Suprapubic skin (tissue), 4 donors: Measurements from ENCODE around the gene NPW. TPM values are rescaled to one million over a fixed set of nuclear protein-coding genes. Genes with fewer than 3 reads are reported as not detected.

Experiments used
- DNase-seq, 2 donors: peaks; one replicate each; pipeline ENCODE4 v3.0.0-alpha.2; 2019; ENCODE audit warnings: low spot score in 2 of 2
- H3K27ac ChIP-seq: fragments of 200-600 bp; sonication (generic); one replicate; pipeline ENCODE4 v1.5.1; 2019
- H3K27me3 ChIP-seq: fragments of 200-600 bp; sonication (generic); one replicate; pipeline ENCODE4 v1.5.1; 2019
- H3K36me3 ChIP-seq: fragments of 200-600 bp; sonication (generic); one replicate; pipeline ENCODE4 v1.5.1; 2019
- H3K4me1 ChIP-seq: fragments of 200-600 bp; sonication (generic); one replicate; pipeline ENCODE4 v1.5.1; 2019
- H3K4me3 ChIP-seq: fragments of 200-600 bp; sonication (generic); one replicate; pipeline ENCODE4 v1.5.1; 2019; ENCODE audit warnings: mild to moderate bottlenecking
- H3K9me3 ChIP-seq: fragments of 200-600 bp; sonication (generic); one replicate; pipeline ENCODE4 v1.5.1; 2019
- EP300 ChIP-seq: sonication (generic); formaldehyde crosslinking; IDR thresholded peaks from one replicate; pipeline ENCODE4 v1.6.1; 2017; ENCODE audit warnings: antibody characterized with exemption
- POLR2A ChIP-seq, 2 donors: fragments of 450-650 bp; IDR thresholded peaks; one replicate each; pipeline ENCODE4 v1.6.1; 2017; ENCODE audit warnings: antibody characterized with exemption in 2 of 2, mild to moderate bottlenecking in 2 of 2, moderate library complexity in 2 of 2
- POLR2AphosphoS5 ChIP-seq, 3 donors: sonication (generic); formaldehyde crosslinking; IDR thresholded peaks; one replicate each; pipeline ENCODE4 v1.6.1; 2017; ENCODE audit warnings: antibody characterized with exemption in 3 of 3
- WGBS: methylation state at CpG from one replicate; pipeline ENCODE4 v1.1.5; 2018; 5-methylcytosine and 5-hydroxymethylcytosine counted together
- total RNA-seq, 4 donors: library from RNA; depleted of rRNA; stranded (reverse); fragments of >200 nt; gene quantifications; one replicate each; pipeline ENCODE4 v1.1.0, GENCODE V29; 2016
- TF ChIP-seq, protein P1 (sequence below), 2 donors: fragments of 200-600 bp in 1 of 2; fragments of 450-650 bp in 1 of 2; sonication (generic) in 1 of 2; IDR thresholded peaks; one replicate each; pipeline ENCODE4 v1.5.1; 2016 to 2019; ENCODE audit warnings: antibody characterized with exemption in 2 of 2, mild to moderate bottlenecking in 1 of 2, moderate library complexity in 1 of 2

NPW gene
- total RNA-seq, 4 donors from 2014 or later = 0.65 to 5.6 (median 3.0) TPM; not detected in 1

DNA sequence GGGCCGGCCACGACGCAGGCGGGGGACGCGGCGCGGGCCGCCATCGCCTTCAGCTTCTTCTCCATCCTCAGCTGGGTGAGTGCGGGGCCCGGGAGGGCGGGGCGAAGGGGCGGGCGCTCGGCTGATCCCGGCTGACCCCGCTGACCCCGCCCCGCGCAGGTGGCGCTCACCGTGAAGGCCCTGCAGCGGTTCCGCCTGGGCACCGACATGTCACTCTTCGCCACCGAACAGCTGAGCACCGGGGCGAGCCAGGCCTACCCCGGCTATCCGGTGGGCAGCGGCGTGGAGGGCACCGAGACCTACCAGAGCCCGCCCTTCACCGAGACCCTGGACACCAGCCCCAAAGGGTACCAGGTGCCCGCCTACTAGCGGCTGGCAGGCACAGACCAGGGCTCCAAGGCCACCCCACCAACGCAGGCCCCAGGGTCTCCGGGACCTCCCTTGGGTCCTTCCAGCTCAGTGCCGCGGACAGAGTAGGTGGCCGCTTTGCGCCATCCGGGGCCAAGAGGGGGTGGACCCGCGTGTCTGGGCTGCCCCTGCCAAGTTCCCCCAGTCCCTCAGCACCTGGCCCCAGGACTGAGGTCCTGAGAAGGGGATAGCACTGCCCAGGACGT, 26.8 kb upstream of the NPW start:
- no peak for TF ChIP-seq EP300
- TF ChIP-seq POLR2AphosphoS5 (IDR thresholded peaks at IDR 0.05) = no peak
- TF ChIP-seq, protein P1, sequence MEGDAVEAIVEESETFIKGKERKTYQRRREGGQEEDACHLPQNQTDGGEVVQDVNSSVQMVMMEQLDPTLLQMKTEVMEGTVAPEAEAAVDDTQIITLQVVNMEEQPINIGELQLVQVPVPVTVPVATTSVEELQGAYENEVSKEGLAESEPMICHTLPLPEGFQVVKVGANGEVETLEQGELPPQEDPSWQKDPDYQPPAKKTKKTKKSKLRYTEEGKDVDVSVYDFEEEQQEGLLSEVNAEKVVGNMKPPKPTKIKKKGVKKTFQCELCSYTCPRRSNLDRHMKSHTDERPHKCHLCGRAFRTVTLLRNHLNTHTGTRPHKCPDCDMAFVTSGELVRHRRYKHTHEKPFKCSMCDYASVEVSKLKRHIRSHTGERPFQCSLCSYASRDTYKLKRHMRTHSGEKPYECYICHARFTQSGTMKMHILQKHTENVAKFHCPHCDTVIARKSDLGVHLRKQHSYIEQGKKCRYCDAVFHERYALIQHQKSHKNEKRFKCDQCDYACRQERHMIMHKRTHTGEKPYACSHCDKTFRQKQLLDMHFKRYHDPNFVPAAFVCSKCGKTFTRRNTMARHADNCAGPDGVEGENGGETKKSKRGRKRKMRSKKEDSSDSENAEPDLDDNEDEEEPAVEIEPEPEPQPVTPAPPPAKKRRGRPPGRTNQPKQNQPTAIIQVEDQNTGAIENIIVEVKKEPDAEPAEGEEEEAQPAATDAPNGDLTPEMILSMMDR (IDR thresholded peaks at IDR 0.05) = no peak
- TF ChIP-seq POLR2A (IDR thresholded peaks at IDR 0.05) = no peak
- Histone ChIP-seq H3K27me3 (peaks cover 28% of the 10 kb centered on the region), H3K4me3 (no peak overlapping the region), H3K36me3 (peaks cover 9% of the 10 kb centered on the region), H3K27ac (no peak overlapping the region), H3K4me1 (peaks cover 43% of the 10 kb centered on the region), H3K9me3 (no peaks in the 10 kb centered on the region)
- no peak for DNase-seq
- WGBS = 40% methylated on average over 6 of the region's 50 CpGs

DNA sequence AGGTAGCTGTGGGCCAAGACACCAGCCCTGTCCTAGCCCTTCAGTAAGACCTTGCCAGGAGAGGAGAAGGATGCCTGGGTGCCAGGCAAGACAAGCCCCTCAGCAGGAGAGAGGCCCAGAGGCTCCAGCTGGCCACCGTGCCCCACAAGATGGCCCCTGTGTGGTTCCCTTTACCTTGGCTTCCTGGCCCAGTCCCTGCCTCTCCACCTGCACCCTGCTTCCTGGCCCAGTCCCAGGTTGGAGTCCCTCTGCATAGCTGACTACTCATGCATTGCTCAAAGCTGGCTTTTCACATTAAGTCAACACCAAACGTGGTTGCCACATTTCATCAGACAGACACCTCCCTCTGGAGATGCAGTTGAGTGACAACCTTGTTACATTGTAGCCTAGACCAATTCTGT, 25.9 kb upstream of the NPW start:
- Histone ChIP-seq H3K4me3 (no peak overlapping the region), H3K27ac (no peak overlapping the region), H3K9me3 (no peaks in the 10 kb centered on the region), H3K4me1 (peaks cover 49% of the 10 kb centered on the region), H3K27me3 (peaks cover 26% of the 10 kb centered on the region), H3K36me3 (peaks cover 19% of the 10 kb centered on the region)
- TF ChIP-seq POLR2A (IDR thresholded peaks at IDR 0.05) = no peak
- TF ChIP-seq EP300 = no peak
- TF ChIP-seq, protein P1 (IDR thresholded peaks at IDR 0.05) = no peak
- no peak for TF ChIP-seq POLR2AphosphoS5 (IDR thresholded peaks at IDR 0.05)
- 18% methylated on average over 1 of the region's 2 CpGs for WGBS
- no peak for DNase-seq

DNA sequence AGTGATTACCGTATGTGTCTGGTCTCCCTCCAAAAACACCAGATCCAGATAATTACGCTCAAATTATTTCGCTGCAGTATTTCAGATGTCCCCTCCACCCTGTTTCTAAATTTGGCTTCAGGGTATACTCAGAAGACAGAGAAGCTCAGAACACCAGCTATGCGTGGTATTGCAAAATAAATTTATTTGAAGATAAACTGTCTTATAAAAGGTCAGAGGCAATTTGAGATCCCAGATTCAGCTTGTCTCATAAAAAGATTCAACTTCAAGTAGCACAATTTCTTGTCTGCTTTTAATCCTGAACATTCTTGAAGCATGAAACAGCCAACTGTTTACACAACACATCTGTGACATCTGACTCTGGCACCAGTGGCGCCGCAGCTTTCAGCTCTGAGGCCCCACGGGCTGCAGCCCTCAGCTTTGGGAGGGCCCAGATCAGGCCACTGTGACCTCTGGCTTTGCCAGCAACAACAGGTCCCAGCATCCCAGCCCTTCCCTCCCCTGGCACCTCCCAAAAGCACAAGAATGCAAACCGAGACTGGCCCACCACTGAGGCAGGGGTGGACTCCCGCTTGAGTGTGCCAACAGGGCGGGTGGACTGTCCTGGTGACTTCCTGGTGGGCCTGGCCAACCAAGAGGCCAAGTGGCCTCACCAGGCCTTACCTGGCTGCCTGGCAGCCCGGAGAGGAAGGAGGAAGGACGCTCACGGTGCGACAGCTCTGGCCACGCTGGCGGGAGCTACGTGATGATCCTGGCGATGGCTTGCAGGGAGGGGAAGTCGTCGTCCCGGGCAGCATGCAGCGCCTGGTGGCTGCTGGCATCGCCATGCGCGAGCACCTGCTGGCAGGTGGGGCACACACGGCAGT, 21.9 kb upstream of the NPW start:
- Histone ChIP-seq H3K4me1 (peaks cover 14% of the 10 kb centered on the region), H3K36me3 (peaks cover 59% of the 10 kb centered on the region), H3K27ac (peak overlapping the region; percentile 63), H3K9me3 (no peaks in the 10 kb centered on the region), H3K27me3 (no peaks in the 10 kb centered on the region), H3K4me3 (no peak overlapping the region)
- DNase-seq = no peak
- WGBS = 78% methylated on average over 26 of the region's 26 CpGs
- no peak for TF ChIP-seq POLR2A (IDR thresholded peaks at IDR 0.05)
- TF ChIP-seq, protein P1 (IDR thresholded peaks at IDR 0.05) = no peak
- TF ChIP-seq POLR2AphosphoS5 (IDR thresholded peaks at IDR 0.05) = no peak
- no peak for TF ChIP-seq EP300

DNA sequence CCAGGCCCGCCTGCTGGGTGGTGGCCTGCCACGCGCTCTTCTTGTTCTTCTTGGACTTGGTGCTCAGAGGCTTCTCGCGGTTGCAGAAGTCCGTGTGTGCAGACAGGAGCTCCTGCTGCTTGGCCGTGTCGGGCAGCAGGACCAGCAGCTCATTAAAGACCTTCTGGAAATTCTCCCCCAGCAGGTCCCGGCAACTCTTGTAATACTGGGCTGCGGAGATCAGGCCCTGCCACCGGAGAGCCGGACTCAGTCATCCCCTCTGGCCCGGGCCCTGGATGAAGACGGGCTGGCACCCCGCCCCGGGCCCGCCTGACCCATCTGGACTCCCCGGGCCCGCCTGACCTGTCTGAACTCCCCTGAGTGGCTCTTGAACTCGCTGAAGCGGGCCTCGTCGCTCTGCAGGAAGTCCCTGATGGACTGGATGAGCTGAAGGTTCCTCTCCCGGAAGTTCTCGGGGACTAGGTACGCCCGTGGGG, 21.2 kb upstream of the NPW start:
- H3K4me3 ChIP-seq = no peak overlapping the region
- peaks cover 16% of the 10 kb centered on the region for H3K4me1 ChIP-seq
- H3K36me3 ChIP-seq = peaks cover 65% of the 10 kb centered on the region
- no peak for TF ChIP-seq EP300
- TF ChIP-seq, protein P1 (IDR thresholded peaks at IDR 0.05) = no peak
- TF ChIP-seq POLR2AphosphoS5 (IDR thresholded peaks at IDR 0.05) = no peak
- TF ChIP-seq POLR2A (IDR thresholded peaks at IDR 0.05) = no peak
- 90% methylated on average over 21 of the region's 27 CpGs for WGBS
- no peaks in the 10 kb centered on the region for H3K9me3 ChIP-seq
- no peak overlapping the region for H3K27ac ChIP-seq
- no peak for DNase-seq
- H3K27me3 ChIP-seq = no peaks in the 10 kb centered on the region
